HG03045 (cell line): ENCODE measurements around the gene KRT33A.
"Not testable (repeated sequence)": the region's sequence is repeated elsewhere in the genome, so short reads cannot be mapped to it uniquely, and the experiment has no call there.

Experiments
- ATAC-seq: cut with Tn5 transposase; IDR thresholded peaks from one replicate; pipeline ENCODE4 v1.9.1; 2021; ENCODE audit warnings: mild to moderate bottlenecking, moderate library complexity; ENCODE audit not compliant: unreplicated experiment

KRT33A gene

DNA sequence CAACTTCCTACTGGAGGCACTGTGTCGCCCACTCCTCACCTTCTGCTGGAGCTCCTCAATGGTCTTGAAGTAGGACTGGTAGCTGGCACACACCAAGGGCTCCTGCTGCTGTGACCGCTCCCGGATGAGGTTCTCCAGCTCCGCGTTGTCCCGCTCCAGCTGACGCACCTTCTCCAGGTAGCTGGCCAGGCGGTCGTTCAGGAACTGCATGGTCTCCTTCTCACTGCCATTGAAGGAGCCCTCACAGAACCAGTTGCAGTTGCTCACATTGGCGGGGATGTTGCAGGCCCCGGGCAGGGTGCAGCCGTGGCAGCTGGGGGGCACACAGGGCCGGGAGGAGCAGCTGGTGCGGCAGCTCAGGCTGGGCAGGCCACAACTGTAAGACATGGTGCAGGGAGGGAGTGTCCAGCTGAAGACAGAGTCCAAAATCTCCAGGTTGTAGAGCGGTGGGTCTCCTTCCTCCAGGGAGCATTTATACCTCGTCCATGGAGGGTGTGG is at the start of gene KRT33A:
TSS of gene KRT33A (minus strand) at position 448 of the 498 bp plus-strand sequence. CDS start at position 387, 61 bp downstream.
- not testable (repeated sequence) for ATAC-seq

DNA sequence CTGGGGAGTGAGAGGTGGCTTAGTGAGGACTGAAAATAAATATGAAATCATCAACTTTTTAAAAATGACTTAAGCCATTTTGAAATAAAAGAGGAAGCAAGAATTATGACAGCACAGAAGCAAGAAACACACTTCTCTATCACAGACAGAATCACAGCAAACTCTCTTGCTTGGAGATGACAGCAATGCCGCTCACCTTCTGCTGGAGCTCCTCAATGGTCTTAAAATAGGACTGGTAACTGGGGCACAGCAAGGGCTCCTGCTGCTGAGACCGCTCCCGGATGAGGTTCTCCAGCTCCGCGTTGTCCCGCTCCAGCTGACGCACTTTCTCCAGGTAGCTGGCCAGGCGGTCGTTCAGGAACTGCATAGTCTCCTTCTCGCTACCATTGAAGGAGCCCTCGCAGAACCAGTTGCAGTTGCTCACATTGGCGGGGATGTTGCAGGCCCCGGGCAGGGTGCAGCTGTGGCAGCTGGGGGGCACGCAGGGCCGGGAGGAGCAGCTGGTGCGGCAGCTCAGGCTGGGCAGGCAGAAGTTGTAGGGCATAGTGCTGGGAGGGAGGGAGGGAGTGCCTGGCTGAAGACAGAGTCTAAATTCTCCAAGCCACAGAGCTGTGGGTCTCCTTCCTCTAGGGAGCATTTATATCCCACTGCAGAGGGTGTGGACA is 46.5 kb upstream of the KRT33A start, which contains the start of gene KRT31:
TSS of gene KRT31 (minus strand) at position 613 of the 665 bp plus-strand sequence. CDS start at position 544, 69 bp downstream.
- ATAC-seq = no peak

DNA sequence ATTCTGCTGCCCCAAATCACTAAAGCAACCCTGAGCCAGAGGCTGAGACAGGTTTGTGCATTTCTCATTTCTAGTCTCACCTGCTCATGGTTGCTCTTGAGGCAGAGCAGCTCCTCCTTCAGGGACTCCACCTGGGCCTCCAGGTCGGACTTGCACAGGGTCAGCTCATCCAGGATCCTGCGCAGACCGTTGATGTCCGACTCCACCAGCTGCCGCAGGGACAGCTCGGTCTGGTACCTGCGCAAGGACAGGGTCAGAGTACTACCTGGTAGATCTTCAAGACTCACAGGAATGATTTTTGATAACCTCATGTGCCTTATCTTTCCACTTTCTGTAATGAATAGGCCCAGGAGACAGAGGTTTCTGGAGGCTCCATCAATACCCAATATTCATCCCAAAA is 45.7 kb upstream of the KRT33A start:
- ATAC-seq = no peak

DNA sequence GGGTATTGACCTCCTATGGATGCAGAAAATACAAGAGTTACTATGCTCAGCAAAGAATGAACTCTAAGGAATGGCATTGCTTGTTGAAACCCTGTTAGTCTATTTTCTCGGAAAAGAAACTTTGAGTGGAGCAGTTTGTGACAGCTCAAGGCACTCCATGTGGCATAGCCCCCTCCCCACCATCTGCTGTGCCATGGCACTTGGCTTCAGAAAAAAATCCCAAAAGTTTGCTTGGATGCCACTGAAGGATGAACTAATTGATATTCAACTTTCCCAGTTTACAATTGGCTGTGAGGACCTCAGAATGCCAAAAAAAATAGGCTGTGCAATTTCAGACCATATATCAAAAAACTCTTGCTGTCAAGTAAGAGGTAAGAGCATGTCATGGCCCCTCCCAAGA is 45.0 kb upstream of the KRT33A start:
- ATAC-seq = no peak

DNA sequence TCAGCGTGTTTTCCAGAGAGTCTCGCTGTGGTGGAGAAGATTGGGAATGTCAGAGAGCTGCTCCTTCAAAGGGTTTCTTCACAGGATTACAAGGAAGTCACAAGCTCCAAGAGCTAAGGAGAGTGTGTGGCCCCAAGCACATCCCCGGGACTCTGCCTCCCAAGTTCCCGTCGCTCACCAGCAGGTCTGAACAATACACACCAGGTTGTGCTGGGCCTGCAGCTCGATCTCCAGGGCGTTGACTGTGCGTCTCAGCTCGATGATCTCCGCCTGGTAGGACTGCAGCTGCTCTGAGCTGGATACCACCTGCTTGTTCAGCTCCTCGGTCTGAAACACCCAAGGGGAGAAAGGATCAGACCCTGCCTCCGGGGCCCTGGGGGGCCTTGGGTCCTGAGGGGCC is 44.4 kb upstream of the KRT33A start:
- not testable (repeated sequence) for ATAC-seq

DNA sequence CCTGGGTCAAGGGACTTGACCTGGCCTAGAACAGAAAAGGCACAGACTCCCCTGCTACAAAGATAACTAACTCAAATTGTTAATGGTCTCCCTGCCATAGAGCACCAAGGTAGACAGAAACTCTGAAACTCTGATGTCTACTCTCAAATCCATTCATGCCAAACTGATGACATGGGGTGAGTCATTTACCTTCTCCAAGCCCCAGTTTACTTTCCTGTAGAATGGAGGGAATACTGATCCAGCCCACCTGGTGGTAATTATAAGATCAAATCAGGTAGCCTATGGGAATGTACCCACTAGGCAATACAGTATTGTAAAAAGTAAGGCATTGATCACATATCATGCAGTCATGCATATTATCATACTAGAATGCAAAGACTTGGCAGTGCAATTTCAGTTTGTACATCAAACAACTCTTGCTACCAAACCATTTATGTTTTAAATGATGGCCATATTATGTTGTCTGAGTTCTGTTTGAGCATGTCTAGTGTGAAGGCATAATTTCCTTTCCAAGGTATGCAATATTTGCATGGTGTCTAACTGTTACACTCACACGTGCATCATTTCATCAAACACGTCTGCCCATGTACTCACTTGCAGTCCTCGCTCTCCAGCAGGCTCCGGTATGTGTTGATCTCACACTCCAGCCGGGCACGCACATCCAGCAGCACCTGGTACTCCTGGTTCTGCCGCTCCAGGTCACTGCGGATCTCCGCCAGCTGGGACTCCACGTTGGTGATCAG is 43.8 kb upstream of the KRT33A start:
- ATAC-seq = no peak

DNA sequence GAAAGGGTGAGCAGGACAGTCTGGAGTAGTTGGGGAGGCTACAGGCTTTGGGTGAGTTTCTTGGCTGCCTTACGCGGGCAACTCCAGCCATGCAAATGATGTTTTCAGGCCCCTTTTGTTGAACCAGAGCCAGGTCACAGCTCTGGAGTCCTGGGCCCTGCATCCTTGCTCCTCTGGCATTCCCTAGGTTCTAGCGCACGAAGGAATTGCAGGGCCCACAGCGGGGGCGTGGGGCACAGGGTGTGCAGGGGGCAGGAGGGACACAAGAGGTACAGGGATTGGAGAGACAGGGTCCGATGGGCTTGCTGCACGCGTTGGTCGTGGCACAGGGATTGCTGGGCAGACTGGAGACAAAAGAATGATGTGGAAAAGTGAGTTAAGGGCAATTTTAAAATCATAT is 43.2 kb upstream of the KRT33A start:
- no peak for ATAC-seq

DNA sequence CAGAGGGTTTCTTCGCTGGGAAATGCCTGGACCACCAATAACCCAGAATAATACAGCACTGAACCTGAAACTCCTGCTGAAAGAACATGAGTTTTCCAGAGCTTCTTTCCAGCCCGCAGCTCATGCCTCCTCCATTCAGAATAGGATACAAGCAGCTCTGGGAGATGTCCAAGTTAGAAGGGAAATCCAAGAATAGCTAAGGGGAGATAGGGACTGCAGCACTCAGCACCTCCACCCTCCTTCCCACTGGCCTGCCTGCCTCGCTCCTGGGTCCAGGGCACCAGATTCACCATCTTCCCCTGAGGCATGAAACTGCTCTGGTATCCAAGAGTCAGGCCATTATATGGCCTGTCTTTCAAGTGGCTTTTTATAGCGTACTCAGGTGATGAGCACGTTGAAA is 42.7 kb upstream of the KRT33A start:
- ATAC-seq = no peak

DNA sequence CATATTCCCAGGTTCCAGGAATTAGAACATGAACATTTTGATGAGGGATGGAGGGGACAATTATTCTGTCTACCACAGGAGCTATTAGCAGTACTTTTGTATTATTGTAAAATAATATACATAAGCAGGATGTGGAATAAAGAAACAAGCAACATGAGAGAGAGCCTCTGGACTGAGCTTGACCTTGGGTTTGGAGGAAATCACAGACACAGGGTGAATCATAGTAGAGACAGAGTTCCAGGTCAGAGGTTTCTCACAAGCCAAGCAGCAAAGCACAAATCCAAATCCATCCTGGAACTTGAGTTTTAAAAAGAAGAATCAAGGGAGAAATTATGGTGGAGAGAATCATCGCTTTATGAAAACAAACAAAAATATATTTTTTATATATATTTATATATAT is 41.6 kb upstream of the KRT33A start:
- no peak for ATAC-seq

DNA sequence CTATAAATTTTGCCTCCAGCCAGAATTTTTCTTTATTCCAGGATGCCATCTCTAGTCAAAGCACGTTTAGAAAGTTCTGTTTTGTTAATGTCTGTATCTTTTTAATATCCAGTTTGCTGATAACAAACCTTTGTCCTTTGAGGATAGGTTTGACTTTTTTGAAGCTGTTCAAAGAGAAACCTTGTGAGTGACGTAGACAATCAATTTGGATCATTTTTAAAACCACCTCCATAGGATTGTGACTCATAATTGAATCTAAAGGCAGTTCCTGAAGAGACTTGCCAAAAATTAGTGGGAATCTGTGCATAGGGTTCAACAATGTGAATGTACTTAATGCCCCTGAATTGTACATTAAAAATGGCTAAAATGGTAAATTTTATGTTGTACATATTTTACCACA is 40.9 kb upstream of the KRT33A start:
- ATAC-seq = no peak

DNA sequence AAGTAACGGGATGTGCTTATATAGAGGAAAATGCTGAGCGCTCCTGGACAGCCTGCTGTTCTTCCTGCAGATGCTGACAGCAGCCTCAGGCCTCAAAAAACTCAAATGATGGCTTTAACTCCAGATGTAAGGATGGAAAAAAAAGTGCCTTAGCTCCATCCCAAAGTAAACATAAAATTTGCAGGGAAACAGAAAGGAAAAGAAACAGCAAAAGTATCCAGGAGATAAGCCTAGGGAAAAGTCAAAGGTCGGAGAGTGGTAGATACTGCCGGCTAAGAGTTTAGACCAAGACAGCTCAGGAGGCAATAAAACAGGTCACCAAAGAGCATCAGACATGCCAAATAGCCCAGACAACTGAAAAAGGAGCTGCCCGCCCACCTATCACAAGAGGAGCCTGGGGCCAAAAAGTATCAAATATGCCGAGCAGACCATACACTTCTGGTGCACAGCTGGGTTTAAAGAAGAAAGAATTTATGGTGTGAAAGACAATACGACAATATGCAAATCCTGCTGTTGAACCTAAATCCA is 39.8 kb upstream of the KRT33A start:
- ATAC-seq = no peak

DNA sequence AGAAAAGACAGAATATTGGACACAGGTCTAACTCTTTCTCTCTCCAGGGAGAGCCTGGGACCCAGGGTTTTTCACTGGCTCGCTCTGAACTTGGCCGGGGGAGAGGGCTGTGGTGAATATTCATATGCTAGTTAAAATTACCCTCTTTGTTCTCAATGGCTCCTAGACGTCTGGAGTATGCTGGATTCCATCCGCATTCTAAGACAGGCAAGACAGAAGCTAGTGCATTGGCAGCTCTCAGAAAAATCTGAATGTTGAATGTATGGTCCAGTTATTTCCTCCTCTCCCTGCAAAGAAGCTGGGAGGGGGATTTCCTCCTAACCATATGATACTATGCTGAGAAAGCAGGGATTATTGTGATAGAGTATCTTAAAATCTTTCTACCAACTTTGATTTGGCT is 37.0 kb upstream of the KRT33A start:
- ATAC-seq = no peak

DNA sequence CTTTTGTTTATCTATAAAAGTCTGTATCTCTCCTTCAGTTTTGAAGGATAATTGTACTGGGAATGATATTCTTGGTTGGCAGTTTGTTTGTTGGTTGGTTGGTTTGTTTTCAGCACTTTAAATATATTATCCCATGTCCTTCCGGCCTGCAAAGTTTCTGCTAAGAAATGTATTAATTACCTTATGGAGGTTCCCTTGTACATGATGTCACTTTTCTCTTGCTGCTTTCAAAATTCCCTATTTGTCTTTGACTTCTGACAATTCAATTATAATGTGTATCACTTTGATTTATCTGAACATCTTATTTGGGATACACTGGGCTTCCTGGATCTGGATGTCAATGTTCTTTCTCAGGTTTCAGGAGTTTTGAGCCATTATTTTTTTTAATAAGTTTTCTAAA is 35.6 kb upstream of the KRT33A start:
- ATAC-seq = no peak

DNA sequence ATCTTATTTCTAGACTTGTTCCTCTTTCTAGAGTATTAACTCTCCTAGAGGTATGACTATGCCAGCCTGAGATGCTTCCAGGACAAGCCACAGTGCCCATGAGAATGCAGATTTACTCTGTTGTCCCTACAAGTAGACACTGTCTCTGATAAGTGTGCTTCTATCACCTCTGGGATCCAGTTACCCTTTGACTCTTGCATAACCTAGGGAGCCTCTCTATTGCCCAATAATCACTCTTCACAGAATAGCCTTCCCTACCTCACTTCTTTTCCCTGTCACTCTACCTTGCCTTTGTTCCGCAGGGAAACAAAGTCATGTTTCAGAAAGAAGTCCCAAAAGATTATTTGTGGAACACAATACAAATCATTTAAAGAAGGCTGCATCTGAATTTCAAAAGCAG is 33.1 kb upstream of the KRT33A start:
- ATAC-seq = no peak

DNA sequence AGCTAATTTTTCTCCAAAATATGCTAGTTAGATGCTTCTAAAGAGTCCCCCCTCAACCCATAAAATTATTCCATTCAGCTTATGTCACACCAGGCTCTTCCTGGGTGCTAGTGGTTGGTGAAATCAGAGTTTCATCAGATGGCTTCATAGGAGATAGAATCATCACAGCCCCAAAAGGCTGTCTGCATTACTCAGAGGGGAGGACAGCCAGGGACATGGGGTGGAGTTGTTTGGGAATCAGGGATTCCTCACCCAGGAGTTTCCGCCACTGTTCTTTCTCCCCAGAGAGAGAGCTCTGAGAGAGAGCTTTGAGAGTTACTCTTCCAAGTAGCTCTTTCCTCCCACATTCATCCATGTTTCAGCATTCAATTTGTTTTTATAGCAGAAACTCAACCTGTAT is 31.8 kb upstream of the KRT33A start:
- ATAC-seq = no peak

DNA sequence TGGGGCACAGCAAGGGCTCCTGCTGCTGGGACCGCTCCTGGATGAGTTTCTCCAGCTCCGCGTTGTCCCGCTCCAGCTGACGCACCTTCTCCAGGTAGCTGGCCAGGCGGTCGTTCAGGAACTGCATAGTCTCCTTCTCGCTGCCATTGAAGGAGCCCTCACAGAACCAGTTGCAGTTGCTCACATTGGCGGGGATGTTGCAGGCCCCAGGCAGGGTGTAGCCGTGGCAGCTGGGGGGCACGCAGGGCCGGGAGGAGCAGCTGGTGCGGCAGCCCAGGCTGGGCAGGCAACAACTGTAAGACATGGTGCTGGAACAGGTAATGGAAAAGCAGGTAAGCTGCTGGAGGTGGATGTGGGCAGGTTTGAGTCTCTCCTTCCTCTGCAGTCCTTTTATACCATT is 31.3 kb upstream of the KRT33A start, which contains the start of gene KRT34:
TSS of gene KRT34 (minus strand) at position 364 of the 400 bp plus-strand sequence. CDS start at position 304, 60 bp downstream.
- ATAC-seq = not testable (repeated sequence)

DNA sequence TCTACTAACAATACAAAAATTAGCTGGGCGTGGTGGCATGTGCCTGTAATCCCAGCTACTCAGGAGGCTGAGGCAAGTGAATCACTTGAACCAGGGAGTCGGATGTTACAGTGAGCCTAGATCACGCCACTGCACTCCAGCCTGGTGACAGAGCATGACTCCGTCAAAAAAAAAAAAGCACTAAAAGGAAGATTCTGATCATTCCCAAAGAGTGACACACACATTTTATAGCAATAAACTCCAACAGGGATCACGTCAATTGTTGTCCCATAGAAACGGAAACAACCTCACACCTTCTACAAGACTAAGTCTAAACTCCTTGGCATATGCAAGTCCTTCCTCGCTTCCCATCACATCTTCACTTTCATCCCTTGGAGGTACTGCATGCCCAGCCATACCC is 29.5 kb upstream of the KRT33A start:
- not testable (repeated sequence) for ATAC-seq

DNA sequence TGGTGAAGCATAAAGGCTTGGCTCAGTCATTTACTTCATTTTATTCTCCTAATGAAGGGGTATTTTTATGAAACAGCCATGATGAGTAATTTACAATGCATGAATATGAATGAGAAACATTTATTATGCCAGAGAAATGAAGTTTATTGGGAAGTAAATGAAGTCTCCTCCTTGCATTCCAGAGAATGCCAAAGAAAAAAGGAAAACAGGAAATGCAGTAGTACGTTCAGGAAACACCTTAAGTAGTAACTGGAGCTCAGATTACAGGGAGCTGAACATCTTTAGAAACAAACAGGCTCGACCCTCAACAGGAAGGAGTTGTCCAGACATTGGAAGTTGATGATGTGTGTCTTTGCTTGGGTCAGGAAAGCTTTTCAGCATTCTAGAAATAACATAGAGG is 26.9 kb upstream of the KRT33A start:
- no peak for ATAC-seq

DNA sequence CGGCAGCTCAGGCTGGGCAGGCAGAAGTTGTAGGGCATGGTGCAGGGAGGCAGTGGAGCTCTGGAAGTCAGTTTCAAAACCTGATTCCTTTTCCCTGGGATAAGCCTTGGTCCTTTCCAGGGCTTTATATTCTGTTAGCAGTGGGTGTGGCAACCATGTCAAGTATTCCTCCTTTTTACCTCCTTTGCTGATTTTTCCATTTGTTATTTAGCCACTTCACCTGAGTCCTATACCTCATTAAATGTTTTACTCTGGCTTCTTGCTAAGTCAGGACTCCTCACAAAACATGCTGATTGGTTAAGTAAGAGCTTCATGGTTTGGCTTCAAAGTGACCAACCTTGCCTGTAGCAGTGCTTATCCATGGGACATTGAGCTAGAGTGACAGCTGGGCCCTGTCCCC is 19.1 kb upstream of the KRT33A start, which contains the start of gene KRT33B:
TSS of gene KRT33B (minus strand) at position 101 of the 400 bp plus-strand sequence. CDS start at position 38, 63 bp downstream.
- ATAC-seq = no peak

DNA sequence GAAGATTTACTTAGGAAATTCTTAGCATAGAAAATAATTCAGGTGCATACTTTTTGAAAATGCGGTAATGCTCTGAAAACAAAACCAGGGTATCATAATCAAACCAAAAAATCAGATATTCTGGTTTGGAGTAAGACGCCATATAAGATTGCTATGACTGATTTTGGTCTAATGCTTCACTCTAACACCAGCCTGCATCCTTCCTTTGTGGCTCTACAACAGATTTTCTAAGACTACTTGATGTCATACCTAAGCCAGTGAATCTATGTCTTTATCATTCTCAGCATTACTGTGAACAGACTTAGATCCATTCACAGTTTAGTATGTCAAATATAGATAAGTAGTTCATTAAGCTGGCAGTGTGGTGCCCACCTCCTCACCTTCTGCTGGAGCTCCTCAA is 18.4 kb upstream of the KRT33A start:
- no peak for ATAC-seq

DNA sequence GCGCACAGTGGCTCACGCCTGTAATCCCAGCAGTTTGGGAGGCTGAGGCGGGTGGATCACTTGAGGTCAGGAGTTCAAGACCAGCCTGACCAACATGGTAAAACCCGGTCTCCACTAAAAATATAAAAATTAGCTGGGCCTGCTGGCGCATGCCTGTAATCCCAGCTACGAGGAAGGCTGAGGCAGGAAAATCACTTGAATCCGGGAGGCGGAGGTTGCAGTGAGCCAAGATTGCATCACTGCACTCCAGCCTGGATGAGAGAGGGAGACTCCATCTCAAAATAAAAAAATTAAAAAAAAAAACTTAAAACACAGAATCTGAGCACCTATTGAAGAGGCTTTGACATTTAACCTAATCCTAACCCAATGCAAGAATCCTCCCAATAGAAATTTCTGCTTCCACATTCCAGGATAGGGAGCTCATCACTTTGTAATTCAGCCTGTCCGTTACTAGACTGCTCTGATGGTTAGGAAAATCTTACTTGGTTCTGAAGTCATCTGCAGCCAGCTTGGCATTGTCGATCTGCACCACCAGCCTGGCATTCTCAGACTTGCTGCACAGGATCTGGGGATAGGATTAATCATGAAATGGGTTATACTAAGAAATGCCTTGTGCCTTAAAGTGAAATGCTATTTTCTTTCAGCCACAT is 16.9 kb upstream of the KRT33A start:
- ATAC-seq = no peak
